ENCODE results near the gene CRELD2.

CRELD2 gene

DNA sequence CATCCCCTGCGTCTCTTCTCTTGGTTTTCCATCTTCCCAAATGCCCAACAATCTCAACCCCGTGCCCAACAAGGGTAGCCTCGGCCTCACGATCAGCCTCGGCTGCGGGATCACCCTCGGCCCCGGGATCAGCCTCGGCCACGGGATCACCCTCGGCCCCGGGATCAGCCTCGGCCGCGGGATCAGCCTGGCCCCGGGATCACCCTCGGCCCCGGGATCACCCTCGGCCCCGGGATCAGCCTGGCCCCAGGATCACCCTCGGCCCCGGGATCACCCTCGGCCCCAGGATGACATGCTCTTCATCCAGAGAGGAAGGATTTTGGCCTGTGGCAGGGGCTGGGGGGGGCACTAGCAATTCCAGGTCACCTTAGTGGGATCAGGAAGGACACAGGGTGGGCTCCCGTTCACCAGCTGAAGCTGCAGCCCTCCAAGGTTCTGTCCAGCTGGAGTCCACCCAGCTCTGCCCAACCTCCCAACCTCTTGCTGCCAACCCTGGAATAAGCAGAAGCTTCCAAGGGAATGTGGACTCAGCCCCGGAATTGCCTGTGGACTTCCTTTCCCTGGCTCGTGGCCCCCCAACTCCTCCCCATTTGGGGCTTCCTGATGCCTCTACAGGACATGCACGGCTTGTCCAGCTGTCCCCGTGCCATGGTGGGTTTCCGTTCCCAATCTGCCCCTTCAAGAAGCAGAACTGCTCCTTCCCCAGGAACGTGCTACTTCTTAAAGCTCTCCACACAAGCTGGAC, 6.4 kb upstream of the CRELD2 start:
- no peak for DNase-seq (ENCODE audit: low spot score)

DNA sequence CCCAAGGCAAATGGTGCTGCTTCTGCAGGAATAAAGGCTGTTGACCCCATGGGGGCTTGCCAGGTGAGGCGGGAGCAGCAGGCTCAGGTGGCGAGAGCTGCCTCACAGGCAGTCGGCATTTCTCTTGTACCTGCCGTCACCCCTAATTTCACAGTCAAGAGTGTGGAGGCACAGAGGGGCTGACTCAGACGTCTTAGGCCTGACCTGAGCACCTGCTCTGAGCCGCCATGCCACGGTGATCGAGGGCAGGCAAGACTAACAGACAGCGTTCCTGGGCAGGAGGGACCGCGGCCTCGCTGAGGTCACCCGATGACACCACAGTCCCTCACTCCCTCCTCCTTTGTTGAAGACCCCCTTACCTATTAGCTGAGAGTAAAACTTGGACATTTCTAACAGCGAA, 5.4 kb upstream of the CRELD2 start:
- DNase-seq (ENCODE audit: low spot score), result no peak

DNA sequence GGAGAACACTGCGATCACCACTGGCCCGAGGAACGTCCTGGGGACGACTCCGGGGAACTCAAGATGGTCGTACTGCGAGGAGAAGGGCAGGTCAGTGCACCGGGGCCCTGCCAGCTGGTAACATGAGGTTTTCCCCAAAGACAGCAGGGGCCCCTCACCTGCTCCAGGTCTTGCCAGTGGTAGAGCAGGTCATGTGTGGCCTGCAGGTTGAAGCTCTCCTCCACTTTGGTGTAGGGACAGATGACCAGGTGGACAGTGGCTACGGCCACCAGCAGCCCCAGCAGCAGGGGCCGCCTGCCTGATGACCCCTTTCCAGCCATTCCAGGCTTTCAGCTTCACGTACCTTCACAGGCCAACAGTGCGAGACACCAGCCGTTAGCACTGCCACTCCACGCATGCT, 5.0 kb upstream of the CRELD2 start:
- DNase-seq (ENCODE audit: low spot score), result no peak

DNA sequence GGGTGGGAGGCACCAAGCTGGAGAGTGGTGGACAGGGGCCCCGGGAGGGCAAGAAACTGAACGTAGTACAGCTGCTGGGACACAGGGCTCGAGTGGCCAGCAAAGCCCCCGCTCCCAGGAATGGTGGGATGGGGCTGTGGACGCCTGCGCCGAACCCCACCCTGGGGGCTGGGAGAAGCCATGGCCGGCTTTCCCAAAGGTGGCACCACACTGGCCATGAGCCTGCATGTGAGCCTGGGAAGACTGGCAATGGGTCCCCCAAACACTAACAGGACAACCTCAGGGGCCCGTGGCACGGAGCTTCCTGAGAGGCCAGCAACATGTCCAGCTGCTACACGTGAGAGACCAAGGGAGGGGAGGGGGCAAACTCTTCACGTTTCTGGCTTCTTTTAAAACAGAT, 4.2 kb upstream of the CRELD2 start:
- DNase-seq (ENCODE audit: low spot score), result no peak

DNA sequence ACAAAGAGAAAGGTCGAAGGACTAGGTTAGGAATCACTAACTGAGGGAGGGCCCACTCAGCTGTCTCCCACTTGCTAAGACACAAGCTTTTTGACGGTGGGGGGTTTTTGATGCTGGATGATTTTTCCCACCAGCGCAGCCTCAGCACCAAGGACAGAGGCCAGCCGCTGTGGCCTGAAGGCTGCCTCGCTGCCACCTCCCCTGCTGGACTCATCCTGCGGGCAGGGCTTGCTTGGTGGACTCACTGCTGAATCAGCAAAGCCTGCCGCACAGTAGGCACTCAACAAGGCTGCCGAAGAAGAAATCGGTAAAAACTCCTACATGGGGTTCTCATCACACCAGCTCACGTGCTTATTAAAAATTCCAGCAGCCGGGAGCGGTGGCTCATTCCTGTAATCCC, 2.8 kb upstream of the CRELD2 start:
- no peak for DNase-seq (ENCODE audit: low spot score)

DNA sequence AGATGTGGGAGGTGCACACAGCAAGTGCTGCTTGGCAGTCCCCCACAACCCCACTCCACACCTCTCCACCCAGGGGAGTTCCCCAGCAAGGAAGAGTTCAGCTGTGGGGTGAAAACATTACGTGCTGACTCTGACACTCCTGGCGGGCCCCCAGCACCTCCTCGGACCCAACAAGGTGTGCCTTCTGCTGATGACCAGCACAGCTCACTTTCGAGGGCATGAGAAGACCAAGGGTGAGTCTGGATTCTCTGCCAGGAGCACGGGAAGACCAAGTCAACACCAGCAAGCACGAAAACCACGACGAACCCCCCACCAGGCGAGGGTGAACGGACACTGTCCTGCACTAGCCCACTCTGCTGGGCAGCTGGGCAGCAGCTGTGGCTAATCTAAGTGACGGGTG, 1.6 kb upstream of the CRELD2 start:
- no peak for DNase-seq (ENCODE audit: low spot score)

DNA sequence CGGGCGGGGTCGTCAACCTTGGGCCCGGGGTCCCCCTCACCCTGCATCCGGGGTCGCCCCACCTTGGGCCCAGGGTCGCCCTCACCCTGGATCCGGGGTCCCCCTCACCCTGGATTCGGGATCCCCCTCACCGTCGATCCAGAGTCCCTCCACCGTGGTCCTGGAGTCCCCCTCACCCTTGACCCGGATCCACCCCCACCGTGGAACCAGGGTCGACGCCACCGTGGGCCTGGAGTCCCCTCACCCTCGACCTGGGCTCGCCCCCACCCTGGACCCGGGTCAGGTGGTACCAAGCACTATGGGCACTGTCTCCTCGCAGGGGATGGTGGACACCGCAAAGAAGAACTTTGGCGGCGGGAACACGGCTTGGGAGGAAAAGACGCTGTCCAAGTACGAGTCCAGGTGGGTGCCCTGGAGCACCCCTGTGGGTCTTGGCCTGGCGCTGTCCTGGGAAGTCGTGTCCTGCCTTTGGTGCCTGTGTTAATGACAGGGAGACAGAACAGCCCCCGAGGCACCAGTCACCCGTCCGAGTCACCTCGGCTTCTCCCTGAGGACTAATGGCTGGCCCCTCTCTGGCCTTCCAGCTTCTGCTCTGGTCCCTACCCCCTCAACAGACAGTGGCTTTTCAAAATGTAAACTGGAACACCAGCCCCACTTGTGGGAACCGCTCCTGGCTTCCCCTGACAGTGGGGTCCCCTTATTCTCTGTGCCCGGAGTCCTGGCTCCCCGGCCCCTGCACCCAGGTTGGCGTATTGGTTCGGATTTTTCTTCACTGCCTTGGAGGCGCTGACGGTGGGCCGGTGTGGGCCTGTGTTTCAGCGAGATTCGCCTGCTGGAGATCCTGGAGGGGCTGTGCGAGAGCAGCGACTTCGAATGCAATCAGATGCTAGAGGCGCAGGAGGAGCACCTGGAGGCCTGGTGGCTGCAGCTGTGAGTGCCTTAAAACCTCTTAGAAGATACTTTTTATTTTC, 762 bp downstream of the CRELD2 start:
- DNase-seq (ENCODE audit: low spot score), result no peak

DNA sequence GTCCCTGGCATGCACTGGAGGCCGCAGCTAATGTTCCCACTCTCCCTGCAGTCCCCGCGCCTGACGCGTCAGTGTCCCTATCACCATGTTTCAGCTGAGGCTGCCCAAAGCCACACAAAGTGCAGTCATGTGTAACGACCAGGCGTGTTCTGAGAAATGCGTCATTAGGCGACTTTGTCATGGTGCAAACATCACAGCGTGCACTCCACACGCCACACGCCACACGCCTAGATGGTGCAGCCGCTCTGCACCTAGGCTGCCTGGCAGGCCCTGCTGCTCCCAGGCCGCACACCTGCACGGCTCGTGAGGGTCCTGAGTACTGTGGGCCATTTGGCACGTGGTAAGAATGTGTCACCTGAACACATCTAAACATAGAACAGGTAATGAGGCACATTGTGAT, 2.4 kb downstream of the CRELD2 start:
- no peak for DNase-seq (ENCODE audit: low spot score)

DNA sequence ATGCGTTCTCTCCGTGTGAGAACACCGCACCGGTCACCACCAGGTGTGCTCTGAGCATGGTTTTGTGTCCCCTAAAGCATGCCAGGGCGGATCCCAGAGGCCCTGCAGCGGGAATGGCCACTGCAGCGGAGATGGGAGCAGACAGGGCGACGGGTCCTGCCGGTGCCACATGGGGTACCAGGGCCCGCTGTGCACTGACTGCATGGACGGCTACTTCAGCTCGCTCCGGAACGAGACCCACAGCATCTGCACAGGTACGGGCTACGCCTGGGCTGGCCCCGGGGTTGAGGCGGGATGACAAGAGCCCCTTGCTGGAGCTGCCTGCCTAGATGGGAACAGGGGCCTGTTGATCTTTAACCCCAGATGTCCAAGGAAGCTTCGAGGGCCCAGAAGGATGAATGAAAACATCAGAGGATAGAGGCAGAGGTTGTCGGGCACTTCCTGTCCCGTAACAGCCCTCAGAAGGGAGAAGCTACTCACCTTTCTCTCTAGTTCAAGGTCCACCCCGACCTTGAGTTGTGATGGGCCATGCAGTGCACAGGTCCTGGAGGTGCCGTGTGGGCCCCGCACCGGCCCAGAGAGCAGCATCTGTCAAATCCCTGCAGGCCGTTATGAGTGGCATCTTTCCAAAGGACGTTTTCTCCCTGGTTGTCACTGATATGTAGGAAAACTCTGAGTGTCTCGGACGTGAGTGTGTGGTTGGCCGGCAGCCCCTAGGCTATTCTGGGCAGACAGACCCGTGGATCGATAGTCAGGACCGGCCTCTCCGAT, 3.3 kb downstream of the CRELD2 start:
- no peak for DNase-seq (ENCODE audit: low spot score)

DNA sequence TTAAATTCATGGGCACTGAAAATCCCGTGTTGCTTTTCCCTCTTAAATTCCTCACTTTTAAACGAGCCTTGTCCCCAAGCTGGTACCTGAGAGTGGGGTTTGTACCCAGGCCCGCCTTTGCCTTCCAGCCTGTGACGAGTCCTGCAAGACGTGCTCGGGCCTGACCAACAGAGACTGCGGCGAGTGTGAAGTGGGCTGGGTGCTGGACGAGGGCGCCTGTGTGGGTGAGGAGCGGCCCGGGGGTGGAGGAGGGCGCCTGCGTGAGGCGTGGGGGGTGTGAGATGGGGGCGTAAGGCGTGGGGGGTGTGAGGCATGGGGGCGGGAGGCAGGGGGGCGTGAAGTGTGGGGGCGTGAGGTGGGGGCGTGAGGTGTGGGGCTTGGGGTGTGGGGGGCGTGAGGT, 4.0 kb downstream of the CRELD2 start:
- DNase-seq (ENCODE audit: low spot score), result no peak

DNA sequence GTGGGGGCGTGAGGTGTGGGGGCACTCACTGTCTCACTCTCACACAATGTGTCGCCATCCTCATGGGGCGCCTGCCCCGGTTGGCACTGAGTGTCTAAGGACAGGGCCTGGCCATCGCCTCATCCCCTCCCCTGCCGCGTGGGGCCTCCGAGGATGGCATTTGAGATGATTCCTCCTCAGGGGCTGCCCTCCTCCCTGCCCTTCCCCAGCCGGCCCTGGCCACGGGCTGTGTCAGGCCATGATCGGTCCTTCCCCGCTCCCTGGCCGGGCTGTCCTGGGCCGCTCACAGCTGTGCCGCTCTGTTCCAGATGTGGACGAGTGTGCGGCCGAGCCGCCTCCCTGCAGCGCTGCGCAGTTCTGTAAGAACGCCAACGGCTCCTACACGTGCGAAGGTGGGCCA, 4.5 kb downstream of the CRELD2 start:
- no peak for DNase-seq (ENCODE audit: low spot score)

DNA sequence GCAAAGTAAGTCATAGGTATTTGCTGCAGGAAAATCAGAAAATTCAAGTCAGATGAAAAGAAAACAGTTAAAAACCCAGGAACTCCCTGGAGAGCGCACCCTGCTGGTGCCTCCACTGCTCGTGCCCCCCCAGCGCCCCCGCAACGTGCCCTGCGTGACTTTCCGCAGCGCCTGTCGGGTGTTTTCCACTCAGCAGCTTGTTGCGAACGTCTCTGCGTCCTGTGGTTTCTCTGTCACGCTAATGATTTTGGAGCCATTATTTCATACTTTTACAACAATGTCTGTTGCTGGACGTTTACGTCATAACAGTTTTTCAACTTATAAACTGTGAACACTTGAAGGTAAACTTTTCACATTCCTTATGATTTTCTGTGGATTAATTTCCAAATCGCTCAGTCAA, 5.0 kb downstream of the CRELD2 start:
- DNase-seq (ENCODE audit: low spot score), result no peak

DNA sequence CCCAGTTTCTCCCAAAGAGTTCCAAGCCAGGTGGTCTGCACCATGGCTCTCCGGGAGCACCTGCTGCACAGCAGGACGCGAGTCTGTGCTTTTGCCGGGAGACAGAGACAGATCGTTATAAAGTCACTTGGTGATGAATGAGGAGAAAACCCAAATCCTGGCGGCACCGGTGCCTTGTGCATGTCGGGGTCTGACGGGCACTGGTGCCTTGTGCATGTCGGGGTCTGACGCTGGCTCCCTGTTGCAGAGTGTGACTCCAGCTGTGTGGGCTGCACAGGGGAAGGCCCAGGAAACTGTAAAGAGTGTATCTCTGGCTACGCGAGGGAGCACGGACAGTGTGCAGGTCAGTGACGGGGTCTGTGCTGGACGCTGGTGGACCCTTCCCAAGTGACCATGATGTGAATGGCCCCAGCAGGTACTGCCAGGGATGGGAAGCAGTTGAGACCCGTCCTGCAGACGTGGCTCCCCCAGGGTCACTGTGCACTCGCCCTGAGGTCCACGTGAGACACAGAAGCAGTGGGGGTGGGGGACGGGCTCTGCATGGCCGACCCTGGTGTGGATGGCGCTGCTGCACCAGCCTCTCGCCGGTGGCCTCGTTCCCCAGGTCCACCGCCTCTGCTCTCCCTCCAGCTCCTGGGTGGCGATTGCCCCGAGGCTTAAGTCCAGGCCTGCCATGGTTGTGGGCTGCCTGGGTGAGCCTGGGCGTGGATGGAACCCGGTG, 5.8 kb downstream of the CRELD2 start:
- DNase-seq (ENCODE audit: low spot score), result no peak

DNA sequence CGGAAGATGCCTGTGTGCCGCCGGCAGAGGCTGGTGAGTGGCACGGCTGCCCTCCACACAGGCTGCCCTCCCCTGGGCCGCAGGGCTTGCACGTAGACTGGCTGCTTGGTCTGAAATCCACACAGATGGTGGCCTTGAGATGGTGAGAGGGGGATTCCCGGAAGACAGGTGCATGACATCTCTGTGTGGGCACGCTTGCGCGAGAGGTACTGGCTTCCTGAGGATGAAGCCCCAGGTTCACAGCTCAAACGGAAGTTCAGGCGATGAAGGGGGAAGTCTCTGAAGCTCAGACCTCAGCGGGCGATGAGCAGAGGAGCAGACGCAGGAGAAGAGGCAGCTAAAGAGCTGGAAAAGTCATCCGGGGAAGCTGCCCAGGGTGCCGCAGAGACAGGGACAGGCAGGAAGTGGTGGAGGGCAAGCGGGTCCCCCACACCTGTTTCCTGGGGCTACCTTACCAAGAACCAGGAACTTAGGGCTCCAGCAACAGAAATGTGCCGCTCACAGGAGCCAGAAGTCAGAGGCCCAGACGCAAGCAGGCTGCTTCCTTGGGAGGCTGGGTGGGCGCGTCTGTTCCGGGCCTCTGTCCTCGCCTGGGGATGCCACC, 7.2 kb downstream of the CRELD2 start:
- no peak for DNase-seq (ENCODE audit: low spot score)

DNA sequence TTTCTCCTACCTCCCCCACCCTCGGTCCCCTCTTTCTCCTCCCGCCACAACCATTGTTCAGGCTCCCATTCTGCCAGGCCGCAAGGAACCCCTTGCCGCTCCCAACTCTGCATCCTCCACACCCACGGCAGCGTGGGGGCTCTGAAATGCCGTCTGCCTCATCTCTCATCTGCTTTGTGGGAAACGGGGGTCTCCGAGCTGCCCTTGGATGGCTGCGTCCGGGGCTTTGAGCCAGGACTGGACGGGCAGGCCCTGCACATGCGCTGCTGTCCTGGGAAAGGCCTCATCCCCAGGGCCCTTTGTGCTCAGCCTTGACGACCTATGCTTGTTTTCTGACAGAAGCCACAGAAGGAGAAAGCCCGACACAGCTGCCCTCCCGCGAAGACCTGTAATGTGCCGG, 8.5 kb downstream of the CRELD2 start:
- no peak for DNase-seq (ENCODE audit: low spot score)

DNA sequence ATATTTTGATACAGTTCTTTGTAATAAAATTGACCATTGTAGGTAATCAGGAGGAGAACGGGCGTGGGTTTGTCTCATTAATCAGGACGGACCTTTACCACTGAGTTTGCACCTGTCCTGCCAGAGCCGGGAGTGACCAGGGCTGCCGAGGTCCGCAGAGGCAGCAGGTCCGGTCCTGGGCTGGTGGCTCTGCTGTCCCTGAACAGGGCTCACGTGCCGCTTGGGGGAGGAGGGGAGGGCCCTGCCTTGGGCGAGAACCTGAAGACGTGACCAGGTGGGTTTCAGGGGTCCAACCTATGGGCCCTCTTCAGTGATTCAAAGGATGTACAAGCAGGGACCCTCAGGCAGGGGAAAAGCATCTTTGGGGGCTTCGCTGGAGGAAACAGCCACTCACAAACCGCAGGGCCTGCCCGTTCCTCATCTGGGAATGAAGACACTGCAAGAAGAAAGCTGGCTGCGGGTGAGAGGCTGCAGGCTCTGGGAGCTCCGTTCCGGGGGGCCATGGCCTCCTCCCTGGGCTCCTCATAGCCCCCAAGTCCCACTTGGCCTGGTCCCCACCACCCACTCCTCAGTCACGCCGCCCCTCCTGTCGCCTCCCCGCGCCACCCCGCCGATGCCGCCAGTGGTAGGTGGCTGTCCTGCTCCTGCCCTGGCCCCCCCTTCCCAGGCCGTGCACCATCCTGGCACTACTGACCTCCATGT, 9.2 kb downstream of the CRELD2 start:
- no peak for DNase-seq (ENCODE audit: low spot score)

DNA sequence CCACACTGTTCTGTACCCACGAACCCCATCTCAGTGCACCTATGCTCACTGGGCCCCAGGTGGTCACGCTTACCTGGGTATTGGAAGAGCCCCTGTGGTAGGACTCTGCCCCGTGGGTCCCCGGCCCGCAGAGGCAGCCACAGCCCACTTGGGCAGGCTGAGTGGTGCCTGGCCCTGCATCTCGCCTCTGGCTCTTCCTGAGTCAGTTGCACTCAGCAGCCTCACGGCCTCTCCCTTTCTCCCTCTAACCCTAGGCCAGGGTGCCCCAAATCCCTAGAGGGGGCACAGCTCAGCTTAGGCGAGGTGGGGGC, 9.7 kb downstream of the CRELD2 start:
- DNase-seq (ENCODE audit: low spot score), result no peak

DNA sequence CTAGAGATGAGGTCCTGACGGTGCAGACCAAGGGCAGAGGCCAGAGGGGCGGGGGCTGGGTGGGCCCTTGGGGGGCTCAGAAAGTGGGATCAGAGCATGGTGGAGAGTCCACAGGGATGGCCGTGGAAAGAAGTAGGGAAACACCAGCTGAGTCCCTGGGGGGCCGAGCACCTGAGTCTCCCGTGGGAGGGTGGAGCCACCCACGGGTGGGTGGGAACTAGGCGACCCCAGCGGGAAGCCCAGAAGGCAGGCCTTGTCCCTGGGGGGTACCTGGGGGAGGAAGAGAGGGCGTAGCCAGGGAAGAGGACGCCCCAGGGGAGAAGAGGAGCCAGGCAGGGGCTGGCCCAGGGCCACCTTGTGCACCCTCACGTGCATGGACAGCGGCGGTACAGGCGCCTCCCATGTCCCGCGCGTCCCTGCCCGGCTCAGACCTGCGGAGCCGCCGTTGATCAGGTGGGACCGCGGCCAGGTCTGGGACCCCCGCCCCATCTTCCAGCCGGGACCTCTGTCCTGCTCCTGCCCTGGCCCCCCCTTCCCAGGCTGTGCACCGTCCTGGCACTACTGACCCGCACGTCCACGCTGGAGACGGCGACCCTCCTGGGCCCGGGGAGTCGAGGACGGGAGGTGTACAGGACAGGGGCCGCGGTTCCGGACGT, 10.2 kb downstream of the CRELD2 start:
- DNase-seq (ENCODE audit: low spot score), result no peak

DNA sequence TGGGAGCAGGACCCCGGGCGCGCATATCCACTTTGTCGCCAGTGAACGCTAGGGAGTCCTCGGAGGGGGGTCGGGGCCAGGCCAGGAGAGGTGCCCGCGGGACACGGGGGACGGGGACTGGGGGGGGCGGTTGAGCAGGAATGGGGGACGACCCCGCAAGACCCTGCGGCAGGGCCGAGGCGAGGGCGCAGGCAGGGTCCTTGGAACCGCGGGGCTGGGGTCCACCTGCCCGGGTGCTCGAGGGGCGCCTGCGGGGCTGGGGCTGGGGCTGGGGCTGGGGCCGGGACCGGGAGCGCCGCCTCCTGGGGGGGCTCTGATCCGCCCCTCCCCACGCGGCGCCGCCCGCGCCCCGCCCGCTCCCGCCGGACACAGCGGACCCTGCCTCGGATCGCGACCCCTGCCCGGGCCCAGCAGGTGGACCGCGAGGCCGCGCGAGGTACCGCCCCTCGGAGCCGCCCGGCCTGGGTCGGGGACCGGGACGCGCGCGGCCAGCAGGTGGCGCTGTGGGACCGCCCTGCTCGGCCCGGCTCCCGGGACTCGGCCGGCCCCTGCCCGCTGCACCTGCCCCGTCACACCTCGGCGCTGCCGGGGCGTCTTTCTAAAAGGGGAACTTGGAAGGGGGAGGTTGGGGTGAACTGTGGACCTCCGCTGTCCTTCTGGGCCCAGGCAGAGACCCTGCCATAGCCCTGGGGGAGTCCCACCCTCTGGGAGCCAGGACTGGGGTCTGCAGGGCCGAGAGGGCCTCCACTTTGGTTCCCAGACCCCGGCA, 11.0 kb downstream of the CRELD2 start:
- DNase-seq (ENCODE audit: low spot score), result peak; percentile 95

Measured in HuH-7 (cell line).